GM12892 (cell line): ENCODE results near the gene NDUFB3.
"Not testable (repeated sequence)": the region's sequence is repeated elsewhere in the genome, so short reads cannot be mapped to it uniquely, and the experiment has no call there.

Experiments used
- DNase-seq: peaks from one replicate; pipeline ENCODE4 v3.0.0; 2011; ENCODE audit not compliant: insufficient read length
- FAIRE-seq: peaks from 2 replicates; lab custom pipeline; 2011; peaks lifted over from hg19 to GRCh38; lab: Jason Lieb, UNC
- POLR2A ChIP-seq: IDR thresholded peaks from 2 replicates; pipeline ENCODE4 v1.6.1; 2011; ENCODE audit warnings: low read depth, low read length, control low read depth
- POLR2AphosphoS5 ChIP-seq: IDR thresholded peaks from 2 replicates; pipeline ENCODE4 v1.6.1; 2011; ENCODE audit warnings: low read depth, low read length, control low read depth
- TAF1 ChIP-seq: IDR thresholded peaks from 2 replicates; pipeline ENCODE4 v1.6.1; 2011; ENCODE audit warnings: low read depth, mild to moderate bottlenecking, control low read depth, low read length, borderline replicate concordance

The NDUFB3 gene

GRCh38 chr2:201059961-201060755, 11.6 kb upstream of the NDUFB3 start:
- TF ChIP-seq TAF1 (no peak), POLR2A (no peak), POLR2AphosphoS5 (no peak)
- DNase-seq = no peak
- FAIRE-seq = no peak

- not testable (repeated sequence) for FAIRE-seq, DNase-seq
Measured at GRCh38 chr2:201063516-201063915, 8.3 kb upstream of the NDUFB3 start.

GRCh38 chr2:201064797-201065329, 6.9 kb upstream of the NDUFB3 start:
- FAIRE-seq (no peak), DNase-seq (no peak)
- TF ChIP-seq POLR2A (no peak), POLR2AphosphoS5 (no peak), TAF1 (no peak)

GRCh38 chr2:201070948-201071478, 788 bp upstream of the NDUFB3 start:
- TF ChIP-seq POLR2AphosphoS5 = no peak; the same call in 1 of the 2 replicates
- no peak for TF ChIP-seq POLR2A
- TF ChIP-seq TAF1 = no peak
- FAIRE-seq (no peak), DNase-seq (peak; percentile 16)

- DNase-seq (no peak), FAIRE-seq (no peak)
- TF ChIP-seq POLR2A = no peak
- no peak for TF ChIP-seq TAF1
- no peak for TF ChIP-seq POLR2AphosphoS5
Measured at GRCh38 chr2:201072201-201072530, 365 bp downstream of the NDUFB3 start.

GRCh38 chr2:201073071-201073470, 1.3 kb downstream of the NDUFB3 start:
- no peak for FAIRE-seq
- TF ChIP-seq TAF1 (no peak), POLR2AphosphoS5 (no peak), POLR2A (no peak)
- DNase-seq = no peak

GRCh38 chr2:201074996-201075395, 3.2 kb downstream of the NDUFB3 start:
- FAIRE-seq (no peak), DNase-seq (no peak)
- TF ChIP-seq TAF1 (no peak), POLR2AphosphoS5 (no peak), POLR2A (no peak)

- FAIRE-seq (no peak), DNase-seq (no peak)
- TF ChIP-seq POLR2A (no peak), POLR2AphosphoS5 (no peak), TAF1 (no peak)
Measured at GRCh38 chr2:201084863-201085262, 13.1 kb downstream of the NDUFB3 start.

- FAIRE-seq = no peak
- TF ChIP-seq TAF1 (no peak), POLR2AphosphoS5 (no peak), POLR2A (no peak)
Measured at GRCh38 chr2:201090574-201090973, 18.8 kb downstream of the NDUFB3 start.

GRCh38 chr2:201093573-201093972, 21.8 kb downstream of the NDUFB3 start:
- FAIRE-seq (no peak), DNase-seq (no peak)

More at GRCh38 chr2:201090574-201090973, 18.8 kb downstream of the NDUFB3 start:
- DNase-seq = no peak

GRCh38 chr2:201100497-201100896, 28.7 kb downstream of the NDUFB3 start:
- DNase-seq (no peak), FAIRE-seq (no peak)
- TF ChIP-seq POLR2A (no peak), POLR2AphosphoS5 (no peak), TAF1 (no peak)

More at GRCh38 chr2:201093573-201093972, 21.8 kb downstream of the NDUFB3 start:
- TF ChIP-seq POLR2A (no peak), TAF1 (no peak)

GRCh38 chr2:201105759-201106158, 34.0 kb downstream of the NDUFB3 start:
- DNase-seq = no peak
- FAIRE-seq = no peak
- TF ChIP-seq POLR2AphosphoS5 (no peak), TAF1 (no peak), POLR2A (no peak)
